Mesenchymal stem cell (in vitro differentiated cells and primary cell): Measurements from ENCODE around the gene ZNF521.

Source experiments
- DNase-seq: peaks from one replicate; pipeline ENCODE4 v3.0.0-alpha.2; 2013
- H2AFZ ChIP-seq: one replicate; pipeline ENCODE4 v1.6.1; 2013; ENCODE audit warnings: low read depth, mild to moderate bottlenecking, control low read depth, inconsistent platforms, low read length, moderate library complexity
- H2AK5ac ChIP-seq: 2 replicates; pipeline ENCODE4 v1.6.1; 2013; ENCODE audit warnings: low read length, moderate library complexity, mild to moderate bottlenecking, inconsistent platforms; ENCODE audit not compliant: severe bottlenecking
- H2BK120ac ChIP-seq: one replicate; pipeline ENCODE4 v1.6.1; 2013; ENCODE audit warnings: low read depth, mild to moderate bottlenecking, inconsistent platforms, low read length, moderate library complexity
- H2BK12ac ChIP-seq, 2 experiments: one replicate each; pipeline ENCODE4 v1.6.1; 2013; ENCODE audit warnings: inconsistent platforms in 2 of 2, low read length in 2 of 2, mild to moderate bottlenecking in 2 of 2, moderate library complexity in 2 of 2, control low read depth in 1 of 2
- H2BK15ac ChIP-seq: one replicate; pipeline ENCODE4 v1.6.1; 2013; ENCODE audit warnings: mild to moderate bottlenecking, low read depth, inconsistent platforms; ENCODE audit not compliant: poor library complexity, severe bottlenecking
- H2BK5ac ChIP-seq: 2 replicates; pipeline ENCODE4 v1.6.1; 2013; ENCODE audit warnings: low read depth, mild to moderate bottlenecking, low read length, control low read depth, inconsistent platforms; ENCODE audit not compliant: poor library complexity, severe bottlenecking
- H3K14ac ChIP-seq, 2 experiments: one replicate each; pipeline ENCODE4 v1.6.1; 2013; ENCODE audit warnings: inconsistent platforms in 2 of 2, low read length in 2 of 2, control low read depth in 1 of 2, mild to moderate bottlenecking in 1 of 2, moderate library complexity in 1 of 2
- H3K18ac ChIP-seq, 2 experiments: one replicate each; pipeline ENCODE4 v1.6.1; 2013; ENCODE audit warnings: inconsistent platforms in 2 of 2, low read length in 2 of 2, control low read depth in 1 of 2, low read depth in 1 of 2, mild to moderate bottlenecking in 1 of 2
- H3K23ac ChIP-seq, 2 experiments: one replicate each; pipeline ENCODE4 v1.6.1; 2013; ENCODE audit warnings: inconsistent platforms in 2 of 2, low read length in 2 of 2, mild to moderate bottlenecking in 2 of 2, moderate library complexity in 2 of 2, control low read depth in 1 of 2
- H3K27ac ChIP-seq: 2 replicates; pipeline ENCODE4 v1.5.1; 2013; ENCODE audit warnings: mild to moderate bottlenecking, moderate library complexity, low read length, control low read depth, inconsistent platforms; ENCODE audit not compliant: poor library complexity, severe bottlenecking
- H3K27me3 ChIP-seq, 2 experiments: 2 replicates each; pipeline versions ENCODE4 v1.6.1 to v1.7.0; 2013; ENCODE audit warnings: low read length in 2 of 2, mild to moderate bottlenecking in 2 of 2, moderate library complexity in 2 of 2, control low read depth in 1 of 2, inconsistent platforms in 1 of 2; ENCODE audit not compliant: control insufficient read depth in 1 of 2, insufficient read depth in 1 of 2
- H3K36me3 ChIP-seq, 2 experiments: 2 replicates each; pipeline versions ENCODE4 v1.6.1 to v1.7.0; 2013; ENCODE audit warnings: low read length in 2 of 2, control low read depth in 1 of 2, inconsistent platforms in 1 of 2, low read depth in 1 of 2, mild to moderate bottlenecking in 1 of 2; ENCODE audit not compliant: insufficient read depth in 2 of 2, control insufficient read depth in 1 of 2
- H3K4ac ChIP-seq, 2 experiments: one replicate each; pipeline ENCODE4 v1.6.1; 2013; ENCODE audit warnings: inconsistent platforms in 2 of 2, low read length in 2 of 2, mild to moderate bottlenecking in 2 of 2, moderate library complexity in 2 of 2, control low read depth in 1 of 2, low read depth in 1 of 2
- H3K4me1 ChIP-seq: 2 replicates; pipeline ENCODE4 v1.6.1; 2013; ENCODE audit warnings: low read depth, low read length, control low read depth; ENCODE audit not compliant: control insufficient read depth, insufficient read depth
- H3K4me2 ChIP-seq: 2 replicates; pipeline ENCODE4 v1.6.1; 2013; ENCODE audit warnings: low read length, mild to moderate bottlenecking, inconsistent platforms; ENCODE audit not compliant: poor library complexity, severe bottlenecking
- H3K4me3 ChIP-seq, 2 experiments: 2 replicates each; pipeline versions ENCODE4 v1.5.1 to v1.7.0; 2013; ENCODE audit warnings: low read length in 2 of 2, mild to moderate bottlenecking in 2 of 2, control low read depth in 1 of 2, low read depth in 1 of 2; ENCODE audit not compliant: insufficient read depth in 1 of 2
- H3K79me1 ChIP-seq: replicated peaks from 2 replicates; pipeline ENCODE4 v1.6.1; 2013; ENCODE audit warnings: mild to moderate bottlenecking, control low read depth, low read length, inconsistent platforms; ENCODE audit not compliant: poor library complexity, severe bottlenecking
- H3K9ac ChIP-seq: 2 replicates; pipeline ENCODE4 v1.7.0; 2013; ENCODE audit warnings: mild to moderate bottlenecking, low read length, moderate library complexity
- H3K9me3 ChIP-seq: 2 replicates; pipeline ENCODE4 v1.7.0; 2013; ENCODE audit warnings: mild to moderate bottlenecking, low read length; ENCODE audit not compliant: control insufficient read depth
- H4K8ac ChIP-seq: one replicate; pipeline ENCODE4 v1.6.1; 2013; ENCODE audit warnings: inconsistent platforms, mild to moderate bottlenecking, low read length, moderate library complexity
- H4K91ac ChIP-seq: one replicate; pipeline ENCODE4 v1.6.1; 2013; ENCODE audit warnings: mild to moderate bottlenecking, low read length, inconsistent platforms
- WGBS: methylation state at CpG from one replicate; pipeline ENCODE4 v1.1.7; 2013; ENCODE audit warnings: mixed read lengths; 5-methylcytosine and 5-hydroxymethylcytosine counted together

The ZNF521 gene

GRCh38 chr18:25300492-25300891 lies 51.5 kb downstream of the ZNF521 start:
- no peak overlapping the region for H3K4me3 ChIP-seq
- no peaks in the 10 kb centered on the region for H3K27me3 ChIP-seq
- DNase-seq, result no peak
- H3K9me3 ChIP-seq, result no peaks in the 10 kb centered on the region
- no peak overlapping the region for H2BK5ac ChIP-seq
- H3K79me1 ChIP-seq, result peaks cover 19% of the 10 kb centered on the region
- no peak overlapping the region for H2BK120ac ChIP-seq
- H3K27ac ChIP-seq, result no peak overlapping the region
- no peak overlapping the region for H3K23ac ChIP-seq
- peaks cover 0 to 21% of the 10 kb centered on the region in 2 experiments for H3K36me3 ChIP-seq
- no peak overlapping the region for H3K9ac ChIP-seq
- H3K4me1 ChIP-seq, result peaks cover 2% of the 10 kb centered on the region
- H4K8ac ChIP-seq, result no peak overlapping the region
- H3K4ac ChIP-seq, result no peak overlapping the region
- no peak overlapping the region for H3K4me2 ChIP-seq
- H2AK5ac ChIP-seq, result no peak overlapping the region
- H2AFZ ChIP-seq, result no peak overlapping the region
- H2BK12ac ChIP-seq, result no peak overlapping the region
- H3K14ac ChIP-seq, result no peak overlapping the region
- H3K18ac ChIP-seq, result no peak overlapping the region
- no peak overlapping the region for H2BK15ac ChIP-seq
- H4K91ac ChIP-seq, result no peak overlapping the region
- no CpG with 5 or more reads among the region's 2 CpGs for WGBS

GRCh38 chr18:25299426-25300300 lies 52.3 kb downstream of the ZNF521 start:
- Histone ChIP-seq H2BK12ac (peak overlapping the region; percentile 69 to 70), H3K4me3 (no peak overlapping the region), H3K23ac (no peak overlapping the region), H2BK15ac (peak overlapping the region; percentile 54), H4K91ac (peak overlapping the region; percentile 73), H3K4me1 (peaks cover 2% of the 10 kb centered on the region), H3K4ac (peak overlapping the region; percentile 35 to 54), H3K27me3 (no peaks in the 10 kb centered on the region), H2BK120ac (peak overlapping the region; percentile 66), H2BK5ac (no peak overlapping the region), H3K4me2 (no peak overlapping the region), H4K8ac (peak overlapping the region; percentile 27), H3K14ac (no peak overlapping the region), H3K9me3 (no peaks in the 10 kb centered on the region), H2AFZ (no peak overlapping the region), H3K79me1 (peaks cover 22% of the 10 kb centered on the region), H2AK5ac (no peak overlapping the region), H3K18ac (peak overlapping the region; percentile 52 to 87), H3K27ac (no peak overlapping the region), H3K9ac (peak overlapping the region; percentile 74), H3K36me3 (peaks cover 0 to 22% of the 10 kb centered on the region in 2 experiments)
- peak; percentile 92 for DNase-seq
- WGBS, result 73% methylated on average over 6 of the region's 8 CpGs

DNA sequence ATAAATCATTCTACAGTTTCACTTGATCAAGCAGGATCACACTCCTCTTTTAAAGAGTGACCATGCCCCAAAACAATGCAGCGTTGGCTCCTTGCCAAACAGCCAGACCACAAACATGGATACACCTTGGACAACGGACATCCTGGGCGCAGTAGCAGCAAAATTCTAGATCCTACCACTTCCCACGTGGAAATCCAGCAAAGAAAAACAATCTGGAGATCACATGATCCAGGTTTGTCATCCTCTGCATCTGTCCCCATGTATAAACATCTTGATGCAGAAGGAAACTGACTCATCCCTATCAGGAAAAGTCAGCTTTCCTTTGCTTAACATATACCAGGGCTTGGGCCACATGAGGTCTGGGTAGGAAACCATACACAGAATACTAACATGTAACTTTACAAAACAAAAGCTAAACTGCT lies 53.1 kb downstream of the ZNF521 start:
- Histone ChIP-seq H2BK15ac (no peak overlapping the region), H2BK120ac (no peak overlapping the region), H2AFZ (no peak overlapping the region), H3K23ac (no peak overlapping the region), H3K27ac (peak overlapping the region; percentile 33), H3K36me3 (peaks cover 0 to 20% of the 10 kb centered on the region in 2 experiments), H3K4me2 (peak overlapping the region; percentile 22), H4K8ac (peak overlapping the region; percentile 36), H3K27me3 (no peaks in the 10 kb centered on the region), H3K18ac (no peak overlapping the region), H3K4me3 (peak overlapping the region in 1 of 2 experiments; percentile 9), H3K4ac (no peak overlapping the region), H4K91ac (no peak overlapping the region), H2BK12ac (peak overlapping the region in 1 of 2 experiments; percentile 86), H3K79me1 (peaks cover 20% of the 10 kb centered on the region), H3K14ac (no peak overlapping the region), H3K9me3 (no peaks in the 10 kb centered on the region), H3K4me1 (peaks cover 2% of the 10 kb centered on the region), H2AK5ac (no peak overlapping the region), H3K9ac (peak overlapping the region; percentile 74), H2BK5ac (no peak overlapping the region)
- WGBS, result 7% methylated on average over 4 of the region's 4 CpGs
- peak; percentile 98 for DNase-seq

- Histone ChIP-seq H2AK5ac (no peak overlapping the region), H3K79me1 (peaks cover 13% of the 10 kb centered on the region), H3K18ac (no peak overlapping the region), H3K9ac (no peak overlapping the region), H3K4me1 (peaks cover 2% of the 10 kb centered on the region), H3K4ac (no peak overlapping the region), H4K8ac (no peak overlapping the region), H4K91ac (no peak overlapping the region), H3K9me3 (no peaks in the 10 kb centered on the region), H2BK120ac (no peak overlapping the region), H3K14ac (no peak overlapping the region), H2BK5ac (no peak overlapping the region), H3K27ac (no peak overlapping the region), H3K23ac (no peak overlapping the region), H2AFZ (no peak overlapping the region), H3K4me2 (no peak overlapping the region), H3K4me3 (no peak overlapping the region), H2BK15ac (no peak overlapping the region), H3K36me3 (peaks cover 0 to 8% of the 10 kb centered on the region in 2 experiments), H2BK12ac (no peak overlapping the region), H3K27me3 (no peaks in the 10 kb centered on the region)
- 95% methylated on average over 2 of the region's 2 CpGs for WGBS
- DNase-seq, result no peak
Measured at GRCh38 chr18:25295624-25296138, 56.3 kb downstream of the ZNF521 start.
